ENCODE data around the gene ZNF570. TPM values are rescaled to one million over a fixed set of nuclear protein-coding genes. Genes with fewer than 3 reads are reported as not detected.

Gene ZNF570
- total RNA-seq (10 to 100 TPM; 17.4 to 18.8 TPM), polyA plus RNA-seq (ENCODE audit: insufficient read length in 2 of 2) (10 to 100 TPM in 1 of 2 donors, 1 to 10 TPM in 1; 9.2 to 11.4 TPM)
- long read RNA-seq, donor 1, full-length matches to known transcripts: 2 of 2 reads
- long read RNA-seq, donor 1, partial matches to known transcripts: 0 of 2 reads
- long read RNA-seq, donor 1, other reads (novel, unspliced or antisense): 0 of 2 reads
- long read RNA-seq, donor 2: 0 reads
- long read RNA-seq, donor 3, full-length matches to known transcripts: 2 of 2 reads
- long read RNA-seq, donor 3, partial matches to known transcripts: 0 of 2 reads
- long read RNA-seq, donor 3, other reads (novel, unspliced or antisense): 0 of 2 reads
- long read RNA-seq, donor 4, partial matches to known transcripts: 0 of 1 reads
- long read RNA-seq, donor 4, other reads (novel, unspliced or antisense): 0 of 1 reads

DNA sequence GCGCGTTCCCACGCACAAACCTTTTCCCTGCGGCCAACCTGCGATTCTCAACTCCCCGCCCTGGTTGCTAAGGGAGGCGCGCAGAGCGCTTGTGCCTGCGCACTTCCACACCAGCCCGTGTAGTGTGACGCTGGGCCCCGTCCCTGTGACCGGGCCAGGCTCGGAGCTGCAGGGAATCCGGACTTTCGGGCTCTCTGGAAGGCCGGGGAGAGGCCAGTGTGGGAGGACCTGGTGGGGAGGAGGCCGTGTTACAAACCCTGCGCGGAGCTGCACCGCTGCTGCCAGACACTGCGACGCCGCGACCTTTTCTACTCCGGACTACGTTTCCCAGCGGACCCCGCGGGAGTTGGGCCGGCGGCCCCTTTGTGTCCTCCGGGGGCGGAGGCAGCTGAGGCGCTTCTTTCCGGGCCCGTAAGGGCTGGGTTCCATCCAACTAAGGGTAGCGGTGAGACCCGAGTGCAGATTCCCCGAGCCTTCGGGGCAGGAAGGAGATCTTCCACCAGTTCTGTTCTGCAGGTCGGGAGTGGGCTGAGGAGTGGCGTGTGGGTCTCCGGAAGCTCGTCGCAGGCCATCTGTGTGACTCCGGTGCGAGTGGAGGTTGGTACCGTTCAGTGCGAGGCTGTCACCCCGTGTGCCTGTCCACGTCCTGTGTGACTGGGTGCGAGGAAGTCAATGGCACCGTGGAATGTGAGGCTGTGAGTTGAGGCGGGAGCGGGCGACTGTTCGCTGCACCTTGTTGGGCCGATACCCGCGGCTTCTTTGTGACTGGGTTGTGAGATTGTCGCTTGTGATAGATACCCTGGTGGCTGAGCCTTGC lies at the start of gene ZNF570:
ZNF570 (plus strand) TSS at position 396 of the 817 bp plus-strand sequence. CDS start 999 bp downstream, outside the sequence.
- H3K4me1 ChIP-seq (ENCODE audit: control insufficient read depth, insufficient read depth, low read length): peaks cover 20% of the 10 kb centered on the region
- H3K36me3 ChIP-seq (ENCODE audit: control insufficient read depth, insufficient read depth, low read length): peaks cover 21% of the 10 kb centered on the region
- no peaks in the 10 kb centered on the region for H3K27me3 ChIP-seq (ENCODE audit: control insufficient read depth, insufficient read depth, low read length)
- 0% methylated on average over 63 of the region's 63 CpGs for WGBS (ENCODE audit: insufficient coverage)
- peak within 1 kb of the TSS; percentile 93 for H3K27ac ChIP-seq (ENCODE audit: low read depth, low read length)
- peak; percentile 81 to 97 (median 88) for DNase-seq (ENCODE audit: low read depth in 4 of 6, low spot score in 6 of 6)
- no peaks in the 10 kb centered on the region for H3K9me3 ChIP-seq (ENCODE audit: control insufficient read depth, insufficient read depth, low read length)
- peak within 1 kb of the TSS; percentile 86 for H3K4me3 ChIP-seq (ENCODE audit: low read depth, low read length)

GRCh38 chr19:37452500-37453245 lies 16.5 kb upstream of the ZNF570 start:
- H3K9me3 ChIP-seq (ENCODE audit: control insufficient read depth, insufficient read depth, low read length): peaks cover 34% of the 10 kb centered on the region
- DNase-seq (ENCODE audit: low read depth in 4 of 6, low spot score in 6 of 6): no peak
- peaks cover 7% of the 10 kb centered on the region for H3K36me3 ChIP-seq (ENCODE audit: control insufficient read depth, insufficient read depth, low read length)
- no peak overlapping the region for H3K27ac ChIP-seq (ENCODE audit: low read depth, low read length)
- no CpG with 5 or more reads among the region's 4 CpGs for WGBS (ENCODE audit: insufficient coverage)
- no peaks in the 10 kb centered on the region for H3K27me3 ChIP-seq (ENCODE audit: control insufficient read depth, insufficient read depth, low read length)
- H3K4me1 ChIP-seq (ENCODE audit: control insufficient read depth, insufficient read depth, low read length): no peaks in the 10 kb centered on the region
- H3K4me3 ChIP-seq (ENCODE audit: low read depth, low read length): no peak overlapping the region

GRCh38 chr19:37466277-37466797 lies 2.8 kb upstream of the ZNF570 start:
- Histone ChIP-seq H3K27me3 (ENCODE audit: control insufficient read depth, insufficient read depth, low read length) (no peaks in the 10 kb centered on the region), H3K36me3 (ENCODE audit: control insufficient read depth, insufficient read depth, low read length) (peaks cover 19% of the 10 kb centered on the region), H3K4me3 (ENCODE audit: low read depth, low read length) (peak overlapping the region; percentile 76), H3K4me1 (ENCODE audit: control insufficient read depth, insufficient read depth, low read length) (peaks cover 20% of the 10 kb centered on the region), H3K27ac (ENCODE audit: low read depth, low read length) (peak overlapping the region; percentile 96), H3K9me3 (ENCODE audit: control insufficient read depth, insufficient read depth, low read length) (peaks cover 2% of the 10 kb centered on the region)
- under 1% methylated on average over 11 of the region's 25 CpGs for whole genome bisulfite sequencing (ENCODE audit: insufficient coverage)
- no peak for DNase-seq (ENCODE audit: low read depth in 4 of 6, low spot score in 6 of 6)

DNA sequence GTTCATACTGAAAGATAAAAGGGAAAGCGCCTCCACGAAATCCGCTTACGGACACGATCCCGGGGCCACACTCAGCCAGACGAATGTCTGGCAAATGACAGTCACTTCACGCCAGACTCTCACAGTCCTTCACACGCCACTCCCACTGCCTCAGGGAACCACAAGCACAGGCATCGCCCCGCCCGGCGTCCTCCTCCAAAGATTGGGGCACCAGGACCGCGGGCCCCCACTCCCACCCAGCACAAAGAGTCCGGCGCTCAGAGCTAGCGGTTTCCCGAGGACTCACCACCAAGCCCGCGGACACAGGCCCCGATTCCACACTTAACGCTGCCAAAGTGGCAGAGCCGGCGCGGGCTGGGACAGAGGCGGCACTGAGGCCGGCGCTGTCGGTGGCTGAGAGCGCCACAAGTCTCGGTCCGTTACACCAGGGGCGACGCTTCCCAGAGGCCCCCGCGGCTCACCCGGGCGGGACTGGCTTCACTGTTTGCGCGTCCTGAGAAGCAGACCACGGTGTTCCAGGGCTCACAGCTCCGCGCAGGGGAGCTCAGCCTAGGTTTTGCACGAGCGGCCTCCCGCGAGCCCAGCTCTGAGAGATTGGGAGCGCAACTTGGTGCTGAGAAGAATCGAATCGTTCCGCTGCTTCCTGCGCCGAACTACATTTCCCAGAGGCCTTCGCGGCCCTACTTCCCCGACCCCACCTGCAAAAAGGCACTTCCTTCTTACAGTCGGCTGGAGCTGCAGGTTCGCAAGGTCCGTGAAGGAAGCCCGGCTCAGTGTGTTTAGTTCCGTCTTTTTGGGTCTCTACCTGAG lies 2.2 kb upstream of the ZNF570 start, which contains the start of gene ZNF569:
ZNF569 (minus strand) TSS at position 647 of the 810 bp plus-strand sequence. CDS start 22,523 bp downstream, outside the sequence.
- Histone ChIP-seq H3K4me1 (ENCODE audit: control insufficient read depth, insufficient read depth, low read length) (peaks cover 20% of the 10 kb centered on the region), H3K9me3 (ENCODE audit: control insufficient read depth, insufficient read depth, low read length) (peaks cover 1% of the 10 kb centered on the region), H3K27ac (ENCODE audit: low read depth, low read length) (peak within 1 kb of the TSS; percentile 96), H3K4me3 (ENCODE audit: low read depth, low read length) (peak within 1 kb of the TSS; percentile 76), H3K27me3 (ENCODE audit: control insufficient read depth, insufficient read depth, low read length) (no peaks in the 10 kb centered on the region), H3K36me3 (ENCODE audit: control insufficient read depth, insufficient read depth, low read length) (peaks cover 22% of the 10 kb centered on the region)
- peak; percentile 88 to 99 (median 93) for DNase-seq (ENCODE audit: low read depth in 4 of 6, low spot score in 6 of 6)
- under 1% methylated on average over 61 of the region's 62 CpGs for WGBS (ENCODE audit: insufficient coverage)

- peak overlapping the region; percentile 96 for H3K27ac ChIP-seq (ENCODE audit: low read depth, low read length)
- no peak for DNase-seq (ENCODE audit: low read depth in 4 of 6, low spot score in 6 of 6)
These were observed 1.5 kb upstream of the ZNF570 start for GRCh38 chr19:37467608-37468090.

GRCh38 chr19:37470216-37470615 lies 1.1 kb downstream of the ZNF570 start:
- WGBS (ENCODE audit: insufficient coverage): 94% methylated on average over 2 of the region's 4 CpGs
- no peak for DNase-seq (ENCODE audit: low read depth in 4 of 6, low spot score in 6 of 6)
- peaks cover 14% of the 10 kb centered on the region for H3K36me3 ChIP-seq (ENCODE audit: control insufficient read depth, insufficient read depth, low read length)
- no peaks in the 10 kb centered on the region for H3K27me3 ChIP-seq (ENCODE audit: control insufficient read depth, insufficient read depth, low read length)
- H3K4me1 ChIP-seq (ENCODE audit: control insufficient read depth, insufficient read depth, low read length): peaks cover 20% of the 10 kb centered on the region
- peak overlapping the region; percentile 86 for H3K4me3 ChIP-seq (ENCODE audit: low read depth, low read length)
- H3K9me3 ChIP-seq (ENCODE audit: control insufficient read depth, insufficient read depth, low read length): no peaks in the 10 kb centered on the region
- H3K27ac ChIP-seq (ENCODE audit: low read depth, low read length): no peak overlapping the region

More at GRCh38 chr19:37467608-37468090, 1.5 kb upstream of the ZNF570 start:
- Histone ChIP-seq H3K4me1 (ENCODE audit: control insufficient read depth, insufficient read depth, low read length) (peaks cover 20% of the 10 kb centered on the region), H3K36me3 (ENCODE audit: control insufficient read depth, insufficient read depth, low read length) (peaks cover 24% of the 10 kb centered on the region), H3K27me3 (ENCODE audit: control insufficient read depth, insufficient read depth, low read length) (no peaks in the 10 kb centered on the region), H3K9me3 (ENCODE audit: control insufficient read depth, insufficient read depth, low read length) (no peaks in the 10 kb centered on the region), H3K4me3 (ENCODE audit: low read depth, low read length) (peak overlapping the region; percentile 76)
- 24% methylated on average over 16 of the region's 18 CpGs for WGBS (ENCODE audit: insufficient coverage)

- WGBS (ENCODE audit: insufficient coverage): 100% methylated on average over 9 of the region's 9 CpGs
- no peaks in the 10 kb centered on the region for H3K9me3 ChIP-seq (ENCODE audit: control insufficient read depth, insufficient read depth, low read length)
- peaks cover 24% of the 10 kb centered on the region for H3K36me3 ChIP-seq (ENCODE audit: control insufficient read depth, insufficient read depth, low read length)
These were observed 3.0 kb downstream of the ZNF570 start for GRCh38 chr19:37472165-37472564.

GRCh38 chr19:37484406-37485168 lies 15.4 kb downstream of the ZNF570 start:
- Histone ChIP-seq H3K36me3 (ENCODE audit: control insufficient read depth, insufficient read depth, low read length) (peaks cover 44% of the 10 kb centered on the region), H3K27me3 (ENCODE audit: control insufficient read depth, insufficient read depth, low read length) (no peaks in the 10 kb centered on the region), H3K4me3 (ENCODE audit: low read depth, low read length) (no peak overlapping the region), H3K9me3 (ENCODE audit: control insufficient read depth, insufficient read depth, low read length) (peaks cover 29% of the 10 kb centered on the region), H3K4me1 (ENCODE audit: control insufficient read depth, insufficient read depth, low read length) (no peaks in the 10 kb centered on the region), H3K27ac (ENCODE audit: low read depth, low read length) (no peak overlapping the region)
- DNase-seq (ENCODE audit: low read depth in 4 of 6, low spot score in 6 of 6): no peak
- no CpG with 5 or more reads among the region's 8 CpGs for WGBS (ENCODE audit: insufficient coverage)

More at GRCh38 chr19:37472165-37472564, 3.0 kb downstream of the ZNF570 start:
- no peak overlapping the region for H3K4me3 ChIP-seq (ENCODE audit: low read depth, low read length)
- no peaks in the 10 kb centered on the region for H3K27me3 ChIP-seq (ENCODE audit: control insufficient read depth, insufficient read depth, low read length)
- no peak for DNase-seq (ENCODE audit: low read depth in 4 of 6, low spot score in 6 of 6)
- no peak overlapping the region for H3K27ac ChIP-seq (ENCODE audit: low read depth, low read length)
- H3K4me1 ChIP-seq (ENCODE audit: control insufficient read depth, insufficient read depth, low read length): peaks cover 16% of the 10 kb centered on the region
